GM12865 (cell line): Measurements from ENCODE around the gene RARS2.

ENCODE experiments used
- DNase-seq: peaks from one replicate; pipeline ENCODE4 v3.0.0; 2010; ENCODE audit warnings: low read depth
- H3K4me3 ChIP-seq: 2 replicates; pipeline ENCODE4 v1.5.1; 2011; ENCODE audit warnings: mild to moderate bottlenecking, low read depth, low read length, control low read depth
- TF ChIP-seq, protein P1 (sequence below): IDR thresholded peaks from 2 replicates; pipeline ENCODE4 v1.5.1; 2011; ENCODE audit warnings: low read length, control low read depth, low read depth, inconsistent platforms; ENCODE audit not compliant: insufficient read depth; ENCODE audit errors: missing control alignments

The RARS2 gene

GRCh38 chr6:87487555-87487954 is 102.2 kb downstream of the RARS2 start:
- TF ChIP-seq, protein P1, sequence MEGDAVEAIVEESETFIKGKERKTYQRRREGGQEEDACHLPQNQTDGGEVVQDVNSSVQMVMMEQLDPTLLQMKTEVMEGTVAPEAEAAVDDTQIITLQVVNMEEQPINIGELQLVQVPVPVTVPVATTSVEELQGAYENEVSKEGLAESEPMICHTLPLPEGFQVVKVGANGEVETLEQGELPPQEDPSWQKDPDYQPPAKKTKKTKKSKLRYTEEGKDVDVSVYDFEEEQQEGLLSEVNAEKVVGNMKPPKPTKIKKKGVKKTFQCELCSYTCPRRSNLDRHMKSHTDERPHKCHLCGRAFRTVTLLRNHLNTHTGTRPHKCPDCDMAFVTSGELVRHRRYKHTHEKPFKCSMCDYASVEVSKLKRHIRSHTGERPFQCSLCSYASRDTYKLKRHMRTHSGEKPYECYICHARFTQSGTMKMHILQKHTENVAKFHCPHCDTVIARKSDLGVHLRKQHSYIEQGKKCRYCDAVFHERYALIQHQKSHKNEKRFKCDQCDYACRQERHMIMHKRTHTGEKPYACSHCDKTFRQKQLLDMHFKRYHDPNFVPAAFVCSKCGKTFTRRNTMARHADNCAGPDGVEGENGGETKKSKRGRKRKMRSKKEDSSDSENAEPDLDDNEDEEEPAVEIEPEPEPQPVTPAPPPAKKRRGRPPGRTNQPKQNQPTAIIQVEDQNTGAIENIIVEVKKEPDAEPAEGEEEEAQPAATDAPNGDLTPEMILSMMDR, result no peak
- no peak for DNase-seq
- H3K4me3 ChIP-seq, result no peak overlapping the region

DNA sequence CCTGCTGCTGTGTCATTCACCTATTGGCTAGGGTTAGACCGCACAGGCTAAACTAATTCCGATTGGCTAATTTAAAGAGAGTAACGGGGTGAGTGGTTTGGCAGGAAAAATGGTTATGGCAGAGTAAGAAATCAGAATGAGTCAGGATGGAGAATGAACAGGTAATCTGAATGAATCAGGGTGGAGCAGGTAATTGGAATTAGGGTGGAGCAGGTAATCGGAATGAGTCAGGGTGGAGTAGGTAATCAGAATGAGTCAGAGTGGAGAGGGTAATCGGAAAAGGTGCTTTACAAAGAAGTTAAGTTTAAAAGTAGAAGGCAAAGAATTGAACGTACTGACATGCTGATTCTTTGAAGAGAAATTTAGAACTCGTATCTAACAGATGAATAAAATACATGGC is 105.3 kb downstream of the RARS2 start:
- H3K4me3 ChIP-seq, result no peak overlapping the region
- DNase-seq, result no peak
- TF ChIP-seq, protein P1, result no peak

- TF ChIP-seq, protein P1, result peak; percentile 14
- no peak overlapping the region for H3K4me3 ChIP-seq
- peak; percentile 37 for DNase-seq
Observed at GRCh38 chr6:87483929-87484328, 105.9 kb downstream of the RARS2 start.

GRCh38 chr6:87482366-87482765 is 107.4 kb downstream of the RARS2 start:
- no peak for DNase-seq
- TF ChIP-seq, protein P1, result no peak
- no peak overlapping the region for H3K4me3 ChIP-seq

DNA sequence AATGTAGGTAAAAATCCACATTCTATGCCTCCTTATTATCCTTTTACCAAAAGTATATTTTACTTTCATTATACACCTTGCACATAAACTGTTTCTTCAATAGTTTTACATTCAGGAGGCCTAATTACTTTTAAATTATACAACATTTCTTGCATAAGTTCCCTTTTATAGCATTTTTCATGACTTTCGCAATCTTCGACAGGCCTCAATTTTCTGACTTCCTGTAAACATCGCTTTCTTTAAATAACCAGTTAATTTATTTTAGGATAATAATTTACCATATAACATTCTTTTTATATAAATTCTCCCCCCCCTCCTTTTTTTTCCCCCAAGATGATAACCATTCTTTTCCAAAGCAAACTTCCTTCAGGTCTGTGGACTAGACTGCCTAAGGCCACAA is 107.9 kb downstream of the RARS2 start:
- TF ChIP-seq, protein P1, result no peak
- no peak for DNase-seq
- no peak overlapping the region for H3K4me3 ChIP-seq

- TF ChIP-seq, protein P1, result no peak
- DNase-seq, result peak; percentile 70
- H3K4me3 ChIP-seq, result peak overlapping the region; percentile 82
Observed at GRCh38 chr6:87473419-87473903, 116.3 kb downstream of the RARS2 start.
